22Rv1 (cell line): ENCODE results near the gene LRRTM2.

Experiments used
- ZFX ChIP-seq: fragments of 450-650 bp; IDR thresholded peaks from 2 replicates; pipeline ENCODE4 v1.6.1; 2017; ENCODE audit warnings: antibody characterized with exemption, borderline replicate concordance
- TF ChIP-seq, protein P1 (sequence below): fragments of 450-650 bp; IDR thresholded peaks from 2 replicates; pipeline ENCODE4 v1.5.1; 2017; ENCODE audit warnings: mild to moderate bottlenecking

DNA sequence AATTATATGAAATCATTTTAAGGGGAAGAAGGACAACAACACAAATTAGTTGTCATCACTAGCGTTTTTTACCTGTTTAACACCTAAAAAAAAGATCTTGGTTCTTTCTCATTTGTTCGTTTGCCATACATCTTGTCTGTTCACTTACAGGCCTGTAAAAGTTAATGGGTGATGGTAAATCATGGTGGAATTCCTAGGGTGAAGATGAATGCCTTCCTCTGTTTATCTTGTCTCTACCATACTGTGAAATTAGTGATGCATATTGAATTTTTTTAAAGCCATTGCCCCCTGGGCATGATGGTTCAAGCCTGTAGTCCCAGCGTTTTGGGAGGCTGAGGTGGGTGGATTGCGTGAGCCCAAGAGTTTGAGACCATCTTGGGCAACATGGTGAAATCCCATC lies 46.6 kb downstream of the LRRTM2 start:
- TF ChIP-seq, protein P1, sequence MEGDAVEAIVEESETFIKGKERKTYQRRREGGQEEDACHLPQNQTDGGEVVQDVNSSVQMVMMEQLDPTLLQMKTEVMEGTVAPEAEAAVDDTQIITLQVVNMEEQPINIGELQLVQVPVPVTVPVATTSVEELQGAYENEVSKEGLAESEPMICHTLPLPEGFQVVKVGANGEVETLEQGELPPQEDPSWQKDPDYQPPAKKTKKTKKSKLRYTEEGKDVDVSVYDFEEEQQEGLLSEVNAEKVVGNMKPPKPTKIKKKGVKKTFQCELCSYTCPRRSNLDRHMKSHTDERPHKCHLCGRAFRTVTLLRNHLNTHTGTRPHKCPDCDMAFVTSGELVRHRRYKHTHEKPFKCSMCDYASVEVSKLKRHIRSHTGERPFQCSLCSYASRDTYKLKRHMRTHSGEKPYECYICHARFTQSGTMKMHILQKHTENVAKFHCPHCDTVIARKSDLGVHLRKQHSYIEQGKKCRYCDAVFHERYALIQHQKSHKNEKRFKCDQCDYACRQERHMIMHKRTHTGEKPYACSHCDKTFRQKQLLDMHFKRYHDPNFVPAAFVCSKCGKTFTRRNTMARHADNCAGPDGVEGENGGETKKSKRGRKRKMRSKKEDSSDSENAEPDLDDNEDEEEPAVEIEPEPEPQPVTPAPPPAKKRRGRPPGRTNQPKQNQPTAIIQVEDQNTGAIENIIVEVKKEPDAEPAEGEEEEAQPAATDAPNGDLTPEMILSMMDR, result no peak
- TF ChIP-seq ZFX, result no peak
